ENCODE results near the gene S100A13. TPM values are rescaled to one million over a fixed set of nuclear protein-coding genes. Genes with fewer than 3 reads are reported as not detected.

S100A13 gene
- total and polyA plus RNA-seq, 10 of the 15 experiments (the other 5 are each of a cell fraction or from before 2014, with no cell fraction given), result 5.7 to 30.9 (median 9.1) TPM

DNA sequence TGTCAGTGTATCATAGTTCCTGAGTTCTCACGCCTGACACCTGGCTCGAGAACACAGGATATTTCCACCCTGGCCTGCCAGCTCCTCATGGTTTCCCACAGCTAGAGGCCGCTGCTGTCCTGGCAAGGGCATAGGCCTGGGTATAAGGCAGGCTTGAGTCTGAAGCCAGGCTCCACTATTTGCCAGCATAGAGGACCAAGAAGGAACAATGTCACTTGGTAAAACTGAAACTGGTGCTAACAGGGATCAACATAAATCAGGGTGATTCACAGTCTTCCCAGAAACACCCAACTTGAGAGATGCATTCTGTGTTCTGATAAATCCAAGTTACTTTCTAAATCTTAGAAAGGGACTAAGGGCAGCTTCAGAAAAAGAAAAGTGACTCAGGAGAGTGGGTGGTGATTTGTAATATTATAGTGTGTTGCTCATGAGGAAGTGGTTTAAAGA, 54.7 kb downstream of the S100A13 start (continued):
- TF ChIP-seq MYC (IDR thresholded peaks at IDR 0.05; ENCODE audit: insufficient read depth, insufficient read length, insufficient replicate concordance, low read length, severe bottlenecking), result no peak
- TF ChIP-seq MXI1 (IDR thresholded peaks at IDR 0.05; ENCODE audit: low read depth, low read length), result no peak
- TF ChIP-seq, protein P1, sequence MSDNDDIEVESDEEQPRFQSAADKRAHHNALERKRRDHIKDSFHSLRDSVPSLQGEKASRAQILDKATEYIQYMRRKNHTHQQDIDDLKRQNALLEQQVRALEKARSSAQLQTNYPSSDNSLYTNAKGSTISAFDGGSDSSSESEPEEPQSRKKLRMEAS (IDR thresholded peaks at IDR 0.05; ENCODE audit: low read depth, low read length), result no peak
- TF ChIP-seq IKZF1 (conservative IDR thresholded peaks at IDR 0.05), result peak; percentile 42
- no peak for TF ChIP-seq BCL11A (IDR thresholded peaks at IDR 0.05; ENCODE audit: low read depth, low read length)
- no peak for TF ChIP-seq ZNF622 (IDR thresholded peaks at IDR 0.05)
- no peak for TF ChIP-seq NR2F1 (conservative IDR thresholded peaks at IDR 0.05)
- TF ChIP-seq, protein P2, sequence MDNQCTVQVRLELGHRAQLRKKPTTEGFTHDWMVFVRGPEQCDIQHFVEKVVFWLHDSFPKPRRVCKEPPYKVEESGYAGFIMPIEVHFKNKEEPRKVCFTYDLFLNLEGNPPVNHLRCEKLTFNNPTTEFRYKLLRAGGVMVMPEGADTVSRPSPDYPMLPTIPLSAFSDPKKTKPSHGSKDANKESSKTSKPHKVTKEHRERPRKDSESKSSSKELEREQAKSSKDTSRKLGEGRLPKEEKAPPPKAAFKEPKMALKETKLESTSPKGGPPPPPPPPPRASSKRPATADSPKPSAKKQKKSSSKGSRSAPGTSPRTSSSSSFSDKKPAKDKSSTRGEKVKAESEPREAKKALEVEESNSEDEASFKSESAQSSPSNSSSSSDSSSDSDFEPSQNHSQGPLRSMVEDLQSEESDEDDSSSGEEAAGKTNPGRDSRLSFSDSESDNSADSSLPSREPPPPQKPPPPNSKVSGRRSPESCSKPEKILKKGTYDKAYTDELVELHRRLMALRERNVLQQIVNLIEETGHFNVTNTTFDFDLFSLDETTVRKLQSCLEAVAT (IDR thresholded peaks at IDR 0.05), result no peak
- no peak for TF ChIP-seq SMAD5 (IDR thresholded peaks at IDR 0.05; ENCODE audit: low read depth)
- no peak for TF ChIP-seq NFYA (IDR thresholded peaks at IDR 0.05; ENCODE audit: borderline replicate concordance, low read depth, low read length)
- no peak for TF ChIP-seq IRF3 (IDR thresholded peaks at IDR 0.05)
- TF ChIP-seq YY1 (IDR thresholded peaks at IDR 0.05; ENCODE audit: low read depth, low read length), result peak; percentile 54; the same call in 1 of the 2 replicates
- no peak for TF ChIP-seq SREBF2 (IDR thresholded peaks at IDR 0.05; ENCODE audit: low read length)
- no peak for TF ChIP-seq ZNF274 (IDR thresholded peaks at IDR 0.05; ENCODE audit: insufficient read depth, insufficient read length)
- no peak for TF ChIP-seq ZNF24 (IDR thresholded peaks at IDR 0.05)
- no peak for TF ChIP-seq MTA3 (IDR thresholded peaks at IDR 0.05; ENCODE audit: borderline replicate concordance, low read length)
